H1 (cell line): ENCODE measurements around the gene MPRIP. TPM values are rescaled to one million over a fixed set of nuclear protein-coding genes. Genes with fewer than 3 reads are reported as not detected.

Experiments used
- CTCF ChIA-PET: fragments of 300-600 bp; sonication (Branson Sonifier 250); formaldehyde crosslinking; loops from one replicate; lab custom pipeline; 2021; ENCODE audit not compliant: partially characterized antibody; lab: Charles Lee
- POLR2A ChIA-PET: fragments of 300-600 bp; sonication (Branson Sonifier 250); formaldehyde crosslinking; loops from one replicate; lab custom pipeline; 2021; ENCODE audit warnings: inconsistent platforms; ENCODE audit not compliant: partially characterized antibody; lab: Charles Lee
- DNase-seq, 2 experiments: peaks; one replicate each; pipeline versions ENCODE4 v3.0.0 to v3.0.0-alpha.2; 2010 to 2022; ENCODE audit warnings: low spot score in 2 of 2, low read depth in 1 of 2, mixed read lengths in 1 of 2
- FAIRE-seq: peaks from 2 replicates; lab custom pipeline; 2011; peaks lifted over from hg19 to GRCh38; lab: Jason Lieb, UNC
- H2AFZ ChIP-seq: 2 replicates; pipeline ENCODE4 v1.8.1; 2012; ENCODE audit warnings: low read length, inconsistent platforms
- H2AK5ac ChIP-seq: 2 replicates; pipeline ENCODE4 v1.6.1; 2013; ENCODE audit warnings: low read depth, low read length
- H2BK120ac ChIP-seq: replicated peaks from 2 replicates; pipeline ENCODE3; 2013; ENCODE audit warnings: low read depth, low read length, inconsistent platforms
- H2BK12ac ChIP-seq: 2 replicates; pipeline ENCODE4 v1.6.1; 2013; ENCODE audit warnings: low read depth, low read length
- H2BK15ac ChIP-seq: 2 replicates; pipeline ENCODE4 v1.6.1; 2013; ENCODE audit warnings: low read length
- H2BK20ac ChIP-seq: 2 replicates; pipeline ENCODE4 v1.6.1; 2013; ENCODE audit warnings: low read length
- H2BK5ac ChIP-seq: 2 replicates; pipeline ENCODE4 v1.6.1; 2013; ENCODE audit warnings: low read depth, low read length
- H3K14ac ChIP-seq: 2 replicates; pipeline ENCODE4 v1.6.1; 2013; ENCODE audit warnings: inconsistent platforms; ENCODE audit not compliant: insufficient read length
- H3K18ac ChIP-seq: 2 replicates; pipeline ENCODE4 v1.6.1; 2013; ENCODE audit warnings: low read length; ENCODE audit errors: extremely low read depth
- H3K23ac ChIP-seq: 2 replicates; pipeline ENCODE4 v1.6.1; 2013; ENCODE audit warnings: inconsistent platforms; ENCODE audit not compliant: insufficient read length
- H3K23me2 ChIP-seq: 2 replicates; pipeline ENCODE4 v1.6.1; 2013; ENCODE audit warnings: low read depth, low read length
- H3K27ac ChIP-seq: 2 replicates; pipeline ENCODE4 v1.6.1; 2011; ENCODE audit warnings: low read depth, low read length, inconsistent platforms
- H3K27me3 ChIP-seq, 4 experiments: replicated peaks in 1 of 4; 1 replicate in 1 of 4; 2 replicates in 3 of 4; pipeline versions ENCODE4 v1.6.1 to v1.8.1; 2011 to 2013; ENCODE audit warnings: low read length in 3 of 4, mild to moderate bottlenecking in 3 of 4, inconsistent platforms in 2 of 4, mixed read lengths in 2 of 4, moderate library complexity in 1 of 4; ENCODE audit not compliant: control insufficient read depth in 3 of 4, insufficient read depth in 3 of 4; ENCODE audit errors: extremely low read depth in 1 of 4
- H3K36me3 ChIP-seq, 4 experiments: 2 replicates each; pipeline versions ENCODE4 v1.6.1 to v1.8.1; 2011 to 2013; ENCODE audit warnings: mild to moderate bottlenecking in 4 of 4, low read length in 3 of 4, moderate library complexity in 2 of 4, control low read depth in 1 of 4, inconsistent platforms in 1 of 4; ENCODE audit not compliant: insufficient read depth in 4 of 4, control insufficient read depth in 2 of 4
- H3K4ac ChIP-seq: replicated peaks from 2 replicates; pipeline ENCODE3; 2013; ENCODE audit warnings: low read length, low read depth, mixed read lengths, inconsistent platforms; ENCODE audit not compliant: insufficient read length
- H3K4me1 ChIP-seq, 4 experiments: replicated peaks in 1 of 4; 1 replicate in 1 of 4; 2 replicates in 3 of 4; pipeline versions ENCODE4 v1.6.1 to v1.8.1; 2011 to 2013; ENCODE audit warnings: low read length in 3 of 4, inconsistent platforms in 2 of 4, mixed read lengths in 1 of 4; ENCODE audit not compliant: insufficient read depth in 4 of 4, control insufficient read depth in 3 of 4
- H3K4me2 ChIP-seq, 2 experiments: 2 replicates each; pipeline versions ENCODE4 v1.6.1 to v1.8.1; 2011 to 2013; ENCODE audit warnings: low read depth in 2 of 2, low read length in 2 of 2, control low read depth in 1 of 2, inconsistent platforms in 1 of 2, mild to moderate bottlenecking in 1 of 2; ENCODE audit not compliant: insufficient read depth in 1 of 2
- H3K4me3 ChIP-seq, 4 experiments: fragments of 200-600, 300-600 bp in 1 of 4; sonication (generic), shearing (Covaris generic), sonication (Bioruptor Twin) in 1 of 4; 2 replicates each; pipeline versions ENCODE4 v1.5.1 to v1.8.1; 2011 to 2016; ENCODE audit warnings: low read length in 4 of 4, low read depth in 3 of 4, control low read depth in 2 of 4, inconsistent platforms in 2 of 4, mild to moderate bottlenecking in 2 of 4, mixed read lengths in 1 of 4, moderate library complexity in 1 of 4; ENCODE audit not compliant: insufficient read depth in 2 of 4; ENCODE audit errors: extremely low read depth in 1 of 4
- H3K56ac ChIP-seq: replicated peaks from 2 replicates; pipeline ENCODE3; 2013; ENCODE audit warnings: low read depth, mild to moderate bottlenecking, mixed read lengths, low read length, inconsistent platforms; ENCODE audit not compliant: insufficient read length
- H3K79me1 ChIP-seq: 2 replicates; pipeline ENCODE4 v1.6.1; 2013; ENCODE audit warnings: low read depth, low read length, control low read depth
- H3K79me2 ChIP-seq, 2 experiments: 2 replicates each; pipeline versions ENCODE4 v1.6.1 to v1.8.1; 2012 to 2013; ENCODE audit warnings: low read length in 2 of 2, mild to moderate bottlenecking in 2 of 2, inconsistent platforms in 1 of 2; ENCODE audit not compliant: insufficient read depth in 2 of 2, control insufficient read depth in 1 of 2
- H3K9ac ChIP-seq, 4 experiments: replicated peaks in 1 of 4; 1 replicate in 1 of 4; 2 replicates in 3 of 4; pipeline versions ENCODE4 v1.6.1 to v1.8.1; 2011 to 2013; ENCODE audit warnings: low read depth in 3 of 4, low read length in 3 of 4, control low read depth in 2 of 4, mild to moderate bottlenecking in 2 of 4, moderate library complexity in 2 of 4, inconsistent platforms in 1 of 4; ENCODE audit errors: extremely low read depth in 1 of 4
- H3K9me3 ChIP-seq, 2 experiments: 2 replicates each; pipeline versions ENCODE4 v1.6.1 to v1.8.1; 2012 to 2013; ENCODE audit warnings: mild to moderate bottlenecking in 2 of 2, moderate library complexity in 2 of 2, control low read depth in 1 of 2, inconsistent platforms in 1 of 2, low read depth in 1 of 2, low read length in 1 of 2, mixed read lengths in 1 of 2; ENCODE audit not compliant: insufficient read depth in 2 of 2
- H4K20me1 ChIP-seq, 2 experiments: replicated peaks in 1 of 2; 2 replicates each; pipeline versions ENCODE3 to v1.8.1; 2011 to 2013; ENCODE audit warnings: inconsistent platforms in 2 of 2, low read length in 2 of 2, mild to moderate bottlenecking in 1 of 2; ENCODE audit not compliant: insufficient read depth in 2 of 2, control insufficient read depth in 1 of 2
- H4K5ac ChIP-seq: 2 replicates; pipeline ENCODE4 v1.6.1; 2013; ENCODE audit warnings: low read length, low read depth, mixed read lengths, inconsistent platforms; ENCODE audit not compliant: insufficient read length
- H4K8ac ChIP-seq: 2 replicates; pipeline ENCODE4 v1.8.0; 2013; ENCODE audit warnings: mild to moderate bottlenecking, moderate library complexity, low read length, inconsistent platforms; ENCODE audit not compliant: insufficient read depth; ENCODE audit errors: extremely low read depth
- H4K91ac ChIP-seq: replicated peaks from 2 replicates; pipeline ENCODE3; 2013; ENCODE audit warnings: low read length, mixed read lengths, inconsistent platforms; ENCODE audit not compliant: insufficient read length
- CHD2 ChIP-seq: IDR thresholded peaks from 2 replicates; pipeline ENCODE4 v1.6.1; 2012; ENCODE audit warnings: low read length, improper control_type of control experiment
- CTBP2 ChIP-seq: IDR thresholded peaks from 2 replicates; pipeline ENCODE4 v1.7.0; 2011; ENCODE audit warnings: borderline replicate concordance, mild to moderate bottlenecking, moderate library complexity, mixed read lengths, low read length; ENCODE audit not compliant: insufficient read depth, insufficient read length
- EP300 ChIP-seq, 2 experiments: IDR thresholded peaks; 1 replicate in 1 of 2; 2 replicates in 1 of 2; pipeline ENCODE4 v1.6.1; 2011 to 2012; ENCODE audit warnings: low read depth in 2 of 2, low read length in 2 of 2, mild to moderate bottlenecking in 2 of 2, borderline replicate concordance in 1 of 2, inconsistent platforms in 1 of 2, moderate library complexity in 1 of 2
- GTF2F1 ChIP-seq: IDR thresholded peaks from 2 replicates; pipeline ENCODE4 v1.6.1; 2012; ENCODE audit warnings: low read depth, low read length, improper control_type of control experiment, borderline replicate concordance
- KDM1A ChIP-seq: fragments of 200-600, 300-600 bp; sonication (generic); IDR thresholded peaks from 2 replicates; pipeline ENCODE4 v1.7.1; 2016; ENCODE audit warnings: mild to moderate bottlenecking, low read length, borderline replicate concordance
- KDM5A ChIP-seq: fragments of 200-600 bp; IDR thresholded peaks from 2 replicates; pipeline ENCODE4 v1.7.1; 2012; ENCODE audit warnings: mild to moderate bottlenecking, low read length, inconsistent platforms, mixed read lengths
- POLR2AphosphoS5 ChIP-seq: IDR thresholded peaks from 2 replicates; pipeline ENCODE4 v1.6.1; 2011; ENCODE audit warnings: low read depth, low read length
- POU5F1 ChIP-seq: IDR thresholded peaks from 2 replicates; pipeline ENCODE4 v1.6.1; 2011; ENCODE audit warnings: low read depth, mild to moderate bottlenecking, low read length, moderate library complexity
- RNF2 ChIP-seq: fragments of 200-900, 300-1000 bp; sonication (generic); IDR thresholded peaks from 2 replicates; pipeline ENCODE4 v1.7.1; 2016; ENCODE audit warnings: borderline replicate concordance, low read depth, mild to moderate bottlenecking, antibody characterized with exemption, low read length; ENCODE audit not compliant: poor library complexity, severe bottlenecking; ENCODE audit errors: missing control alignments
- SP4 ChIP-seq: IDR thresholded peaks from 2 replicates; pipeline ENCODE4 v1.6.1; 2012; ENCODE audit warnings: low read length, inconsistent platforms
- SRF ChIP-seq: IDR thresholded peaks from 2 replicates; pipeline ENCODE4 v1.6.1; 2011; ENCODE audit warnings: mild to moderate bottlenecking, low read depth, low read length, moderate library complexity
- ZNF274 ChIP-seq: IDR thresholded peaks from 2 replicates; pipeline ENCODE4 v1.7.0; 2012; ENCODE audit warnings: low read length, borderline replicate concordance; ENCODE audit errors: extremely low read depth
- WGBS, 2 experiments: shearing (Covaris generic) in 1 of 2; methylation state at CpG; one replicate each; pipeline versions ENCODE4 v1.1.6 to v1.1.7; 2013 to 2015; ENCODE audit warnings: low lambda C conversion rate in 2 of 2, mixed read lengths in 2 of 2, inconsistent platforms in 1 of 2, low coverage in 1 of 2, missing lambda C conversion rate in 1 of 2; ENCODE audit not compliant: insufficient replicate concordance in 2 of 2, insufficient coverage in 1 of 2, insufficient read length in 1 of 2; ENCODE audit errors: extremely low coverage in 1 of 2, missing lambda C conversion rate in 1 of 2; 5-methylcytosine and 5-hydroxymethylcytosine counted together
- polyA plus RNA-seq, 7 experiments: library from polyadenylated mRNA; depleted of rRNA in 3 of 7; stranded (reverse) in 5 of 7; unstranded in 2 of 7; fragments of >200 nt in 5 of 7; fragments of 200-250 nt in 2 of 7; gene quantifications; 1 replicate in 5 of 7; 2 replicates in 1 of 7; 4 replicates in 1 of 7; pipeline versions ENCODE4 v1.2.1 to v1.2.3, GENCODE V29; 2011 to 2013; ENCODE audit warnings: missing spikeins in 2 of 7, mixed read lengths in 2 of 7
- total RNA-seq: library from RNA; stranded (reverse); fragmentation: NEBNext Ultra II Directional; extraction: Animal tissue kit (Norgen Biotek cat#: 25700); gene quantifications from 2 replicates; pipeline ENCODE4 v1.2.1, GENCODE V29; 2021

The MPRIP gene
- total and polyA plus RNA-seq, 2 of the 8 experiments (the other 6 are each of a cell fraction or from before 2014, with no cell fraction given) = 48.6 to 146 TPM

GRCh38 chr17:17022011-17022410, 20.2 kb upstream of the MPRIP start:
- Histone ChIP-seq H3K18ac (no peak overlapping the region), H4K5ac (no peak overlapping the region), H3K4me1 (no peaks in the 10 kb centered on the region; a peak in 3 of 7 replicates), H3K9me3 (no peaks in the 10 kb centered on the region), H3K4me3 (no peak overlapping the region), H4K20me1 (no peaks in the 10 kb centered on the region), H3K23me2 (no peaks in the 10 kb centered on the region), H3K79me2 (no peaks in the 10 kb centered on the region), H2BK20ac (no peak overlapping the region), H3K27ac (no peak overlapping the region), H4K8ac (no peak overlapping the region), H3K36me3 (no peaks in the 10 kb centered on the region), H2BK15ac (no peak overlapping the region), H4K91ac (no peak overlapping the region), H2BK12ac (no peak overlapping the region), H3K56ac (no peak overlapping the region), H3K79me1 (no peaks in the 10 kb centered on the region), H3K4ac (no peak overlapping the region), H2BK5ac (no peak overlapping the region), H2BK120ac (no peak overlapping the region), H3K23ac (no peak overlapping the region), H3K9ac (no peak overlapping the region), H3K27me3 (no peaks in the 10 kb centered on the region), H2AK5ac (no peak overlapping the region), H3K4me2 (no peak overlapping the region), H2AFZ (no peak overlapping the region), H3K14ac (no peak overlapping the region)
- ChIA-PET CTCF (interaction anchor here (0.6 to 2.3 kb wide), 10 partner anchors 10 to 150 kb away, joined by 3 to 6 read pairs (median 3); no protein-coding TSS in a partner anchor), POLR2A (interaction anchor here (1.1 kb wide), 1 partner anchor 77 kb away, joined by 3 read pairs; no protein-coding TSS in a partner anchor)
- whole genome bisulfite sequencing, 2 experiments = 92% methylated on average over 4 of the region's 4 CpGs; no CpG with 5 or more reads in 1 of the 2 experiments
- TF ChIP-seq CHD2 (no peak), SRF (no peak), SP4 (no peak), KDM5A (no peak), KDM1A (no peak), ZNF274 (no peak), CTBP2 (no peak), RNF2 (no peak), GTF2F1 (no peak), POLR2AphosphoS5 (no peak), EP300 (IDR thresholded peaks at IDR 0.05; ENCODE audit: borderline replicate concordance in 1 of 2, low read depth in 2 of 2, low read length in 2 of 2) (no peak), POU5F1 (no peak)
- DNase-seq (no peak), FAIRE-seq (no peak)
